Epithelial cell of esophagus (primary cell): ENCODE data around the gene PDE4B.

Experiments used
- DNase-seq: peaks from one replicate; pipeline ENCODE4 v3.0.0; 2010; ENCODE audit warnings: low read depth
- H3K4me3 ChIP-seq: 2 replicates; pipeline ENCODE4 v1.5.1; 2011; ENCODE audit warnings: mild to moderate bottlenecking, low read length, control low read depth
- TF ChIP-seq, protein P1 (sequence below): IDR thresholded peaks from 2 replicates; pipeline ENCODE4 v1.5.1; 2011; ENCODE audit warnings: low read depth, mild to moderate bottlenecking, low read length, control low read depth, inconsistent platforms; ENCODE audit not compliant: insufficient read depth; ENCODE audit errors: missing control alignments

PDE4B gene

GRCh38 chr1:66323958-66324625 lies 531.4 kb downstream of the PDE4B start:
- H3K4me3 ChIP-seq: no peak overlapping the region
- TF ChIP-seq, protein P1, sequence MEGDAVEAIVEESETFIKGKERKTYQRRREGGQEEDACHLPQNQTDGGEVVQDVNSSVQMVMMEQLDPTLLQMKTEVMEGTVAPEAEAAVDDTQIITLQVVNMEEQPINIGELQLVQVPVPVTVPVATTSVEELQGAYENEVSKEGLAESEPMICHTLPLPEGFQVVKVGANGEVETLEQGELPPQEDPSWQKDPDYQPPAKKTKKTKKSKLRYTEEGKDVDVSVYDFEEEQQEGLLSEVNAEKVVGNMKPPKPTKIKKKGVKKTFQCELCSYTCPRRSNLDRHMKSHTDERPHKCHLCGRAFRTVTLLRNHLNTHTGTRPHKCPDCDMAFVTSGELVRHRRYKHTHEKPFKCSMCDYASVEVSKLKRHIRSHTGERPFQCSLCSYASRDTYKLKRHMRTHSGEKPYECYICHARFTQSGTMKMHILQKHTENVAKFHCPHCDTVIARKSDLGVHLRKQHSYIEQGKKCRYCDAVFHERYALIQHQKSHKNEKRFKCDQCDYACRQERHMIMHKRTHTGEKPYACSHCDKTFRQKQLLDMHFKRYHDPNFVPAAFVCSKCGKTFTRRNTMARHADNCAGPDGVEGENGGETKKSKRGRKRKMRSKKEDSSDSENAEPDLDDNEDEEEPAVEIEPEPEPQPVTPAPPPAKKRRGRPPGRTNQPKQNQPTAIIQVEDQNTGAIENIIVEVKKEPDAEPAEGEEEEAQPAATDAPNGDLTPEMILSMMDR: no peak
- no peak for DNase-seq

DNA sequence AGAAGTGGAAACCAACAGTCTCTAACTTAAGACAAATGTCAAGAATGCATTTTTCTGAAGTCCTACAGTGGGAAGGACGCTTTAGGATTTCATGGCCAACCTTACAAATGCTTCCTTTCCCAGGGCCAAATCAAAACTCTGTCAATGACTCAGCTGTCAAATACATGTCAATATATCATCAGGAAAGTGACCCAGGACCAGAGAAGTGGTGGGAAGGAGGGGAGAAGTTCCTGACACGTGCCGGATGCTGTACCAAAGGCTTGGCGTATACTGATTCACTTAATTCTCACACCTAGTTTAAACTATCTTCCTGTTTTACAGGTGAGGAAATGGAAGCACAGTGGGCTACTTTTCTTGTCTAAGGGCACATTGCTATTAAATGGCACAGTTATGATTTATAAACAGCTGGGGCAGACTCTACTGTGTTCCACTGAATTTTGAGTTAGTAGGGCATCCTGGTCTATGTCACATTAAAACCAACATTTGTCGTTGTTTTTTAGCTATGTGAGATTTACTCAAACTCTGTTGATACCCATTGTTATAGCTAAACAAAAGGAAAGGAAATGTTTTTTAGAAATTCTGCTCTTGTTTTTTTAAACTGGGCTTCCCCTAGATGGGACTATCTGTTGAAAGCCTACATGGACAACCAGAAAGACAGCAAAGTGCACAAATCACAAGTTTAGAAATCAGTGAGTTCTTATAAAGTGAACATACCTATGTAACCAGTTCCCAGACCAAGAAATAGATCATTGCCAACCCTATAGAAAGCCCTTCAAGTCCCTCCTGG lies 533.1 kb downstream of the PDE4B start:
- DNase-seq: no peak
- TF ChIP-seq, protein P1: no peak
- H3K4me3 ChIP-seq: no peak overlapping the region

- no peak overlapping the region for H3K4me3 ChIP-seq
- DNase-seq: no peak
- TF ChIP-seq, protein P1: no peak
Measured at GRCh38 chr1:66326867-66327266, 534.2 kb downstream of the PDE4B start.

GRCh38 chr1:66327588-66327987 lies 534.9 kb downstream of the PDE4B start:
- DNase-seq: no peak
- TF ChIP-seq, protein P1: no peak
- no peak overlapping the region for H3K4me3 ChIP-seq

- TF ChIP-seq, protein P1: no peak
- no peak overlapping the region for H3K4me3 ChIP-seq
Measured at GRCh38 chr1:66328896-66329295, 536.2 kb downstream of the PDE4B start.

DNA sequence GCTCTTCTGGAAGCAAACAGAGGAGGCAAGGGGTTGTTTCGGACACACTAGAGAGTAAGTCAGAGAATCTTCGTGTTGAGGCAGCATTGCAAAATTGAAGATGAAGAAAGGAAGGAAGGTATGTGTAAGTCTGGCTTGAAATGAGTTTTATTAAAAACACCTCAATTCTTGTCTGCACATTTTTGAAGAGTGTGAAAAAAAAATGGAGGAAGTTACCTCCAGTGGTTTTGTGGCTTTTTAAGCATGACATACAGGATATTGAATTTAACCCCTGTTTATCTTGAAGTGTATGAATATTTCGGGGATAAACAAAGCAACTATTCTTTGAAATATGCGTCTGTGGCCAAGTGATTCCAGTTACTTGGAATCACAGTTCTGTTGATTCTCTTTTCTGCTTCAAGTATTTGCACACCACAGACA lies 538.0 kb downstream of the PDE4B start:
- H3K4me3 ChIP-seq: no peak overlapping the region
- no peak for DNase-seq
- TF ChIP-seq, protein P1: no peak

More at GRCh38 chr1:66328896-66329295, 536.2 kb downstream of the PDE4B start:
- no peak for DNase-seq
